A673 (cell line): ENCODE results near the gene CPED1. TPM values are rescaled to one million over a fixed set of nuclear protein-coding genes. Genes with fewer than 3 reads are reported as not detected.

Experiments
- BruUV-seq: library from RNA; stranded (reverse); fragments of 400-500 nt; replicated peaks from 2 replicates; lab custom pipeline; 2021; lab: Mats Ljungman, UMichigan
- CTCF ChIA-PET: fragments of 300-600 bp; sonication (Branson Sonifier 250); formaldehyde crosslinking; loops from one replicate; lab custom pipeline; 2022; ENCODE audit warnings: antibody characterized with exemption; lab: Charles Lee
- POLR2A ChIA-PET: fragments of 300-600 bp; sonication (Branson Sonifier 250); formaldehyde crosslinking; loops from one replicate; lab custom pipeline; 2022; ENCODE audit warnings: antibody characterized with exemption; ENCODE audit not compliant: low non-redundant PET; lab: Charles Lee
- DNase-seq: peaks from one replicate; pipeline ENCODE4 v3.0.0-alpha.2; 2015; ENCODE audit warnings: low spot score
- H3K27ac ChIP-seq: fragments of 200-600 bp; sonication (generic); 2 replicates; pipeline ENCODE4 v1.5.1; 2016; ENCODE audit warnings: mixed run types, low read depth, mild to moderate bottlenecking, mixed read lengths, antibody characterized with exemption, low read length; ENCODE audit not compliant: poor library complexity, severe bottlenecking
- H3K27me3 ChIP-seq: fragments of 200-600 bp; sonication (generic); replicated peaks from 2 replicates; pipeline ENCODE4 v1.6.1; 2017; ENCODE audit warnings: mixed run types, low read depth, mild to moderate bottlenecking, mixed read lengths, antibody characterized with exemption, low read length; ENCODE audit not compliant: insufficient read depth, poor library complexity
- H3K36me3 ChIP-seq: fragments of 200-600 bp; sonication (generic); 2 replicates; pipeline ENCODE4 v1.6.1; 2016; ENCODE audit warnings: mixed run types, mild to moderate bottlenecking, mixed read lengths, antibody characterized with exemption, low read length; ENCODE audit not compliant: insufficient read depth, poor library complexity, severe bottlenecking
- H3K4me1 ChIP-seq: fragments of 200-600 bp; sonication (generic); 2 replicates; pipeline ENCODE4 v1.6.1; 2017; ENCODE audit warnings: mixed run types, mild to moderate bottlenecking, mixed read lengths, antibody characterized with exemption, low read length; ENCODE audit not compliant: insufficient read depth, poor library complexity, severe bottlenecking
- H3K4me3 ChIP-seq: fragments of 200-600 bp; sonication (generic); 2 replicates; pipeline ENCODE4 v1.5.1; 2016; ENCODE audit warnings: low read depth, mixed run types, mild to moderate bottlenecking, mixed read lengths, low read length; ENCODE audit not compliant: poor library complexity, severe bottlenecking
- H3K9me3 ChIP-seq: fragments of 200-600 bp; sonication (generic); 2 replicates; pipeline ENCODE4 v1.6.1; 2016; ENCODE audit warnings: mixed run types, low read depth, mild to moderate bottlenecking, mixed read lengths, antibody characterized with exemption, low read length; ENCODE audit not compliant: poor library complexity, severe bottlenecking
- EZH2 ChIP-seq: fragments of 200-600 bp; sonication (generic); IDR thresholded peaks from 2 replicates; pipeline ENCODE4 v1.6.1; 2017; ENCODE audit warnings: borderline replicate concordance, low read depth, mild to moderate bottlenecking, mixed read lengths, antibody characterized with exemption, low read length; ENCODE audit not compliant: poor library complexity, severe bottlenecking
- intact Hi-C: fragments of 100-400 bp; cut with micrococcal nuclease; formaldehyde crosslinking; loops from one replicate; pipeline ENCODE4 v1.10.0; 2022; ENCODE audit not compliant: unreplicated experiment
- total RNA-seq: library from RNA; stranded (reverse); gene quantifications from 2 replicates; pipeline ENCODE4 v1.2.3, GENCODE V29; 2021
- TF ChIP-seq, protein P1 (sequence below): fragments of 300-800, 200-600 bp; sonication (generic); conservative IDR thresholded peaks from 2 replicates; pipeline ENCODE4 v1.5.1; 2017; ENCODE audit warnings: low read depth, mild to moderate bottlenecking, antibody characterized with exemption, low read length, moderate library complexity, mixed read lengths

Gene CPED1
- total RNA-seq, 1 experiment from 2014 or later: 0.15 TPM

DNA sequence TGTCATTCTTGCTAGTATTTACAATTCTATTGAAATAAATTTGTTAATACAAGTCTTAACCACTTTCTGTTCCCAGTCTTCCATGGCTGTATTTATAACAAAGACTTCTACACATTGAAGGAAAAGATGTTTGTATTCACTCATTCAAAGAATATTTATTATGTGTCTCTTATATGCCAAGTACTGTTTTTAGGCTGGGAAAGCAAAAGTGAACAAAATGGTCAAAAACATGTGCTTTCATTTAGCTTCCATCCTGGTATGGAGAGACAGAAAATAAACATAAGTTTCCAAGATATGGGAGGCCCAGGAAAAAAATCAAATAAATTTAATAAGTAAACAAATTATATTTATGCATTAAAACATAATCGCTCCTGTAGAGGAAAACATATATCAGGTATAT lies 22.9 kb downstream of the CPED1 start:
- Histone ChIP-seq H3K9me3 (no peaks in the 10 kb centered on the region), H3K4me1 (no peaks in the 10 kb centered on the region), H3K36me3 (no peaks in the 10 kb centered on the region), H3K4me3 (no peak overlapping the region), H3K27ac (no peak overlapping the region), H3K27me3 (no peaks in the 10 kb centered on the region)
- DNase-seq: no peak
- ChIA-PET POLR2A (no interaction called here), CTCF (no interaction called here)
- intact Hi-C loops: no loop called here
- BruUV-seq: no TSS peak
- no peak for TF ChIP-seq EZH2
- TF ChIP-seq, protein P1, sequence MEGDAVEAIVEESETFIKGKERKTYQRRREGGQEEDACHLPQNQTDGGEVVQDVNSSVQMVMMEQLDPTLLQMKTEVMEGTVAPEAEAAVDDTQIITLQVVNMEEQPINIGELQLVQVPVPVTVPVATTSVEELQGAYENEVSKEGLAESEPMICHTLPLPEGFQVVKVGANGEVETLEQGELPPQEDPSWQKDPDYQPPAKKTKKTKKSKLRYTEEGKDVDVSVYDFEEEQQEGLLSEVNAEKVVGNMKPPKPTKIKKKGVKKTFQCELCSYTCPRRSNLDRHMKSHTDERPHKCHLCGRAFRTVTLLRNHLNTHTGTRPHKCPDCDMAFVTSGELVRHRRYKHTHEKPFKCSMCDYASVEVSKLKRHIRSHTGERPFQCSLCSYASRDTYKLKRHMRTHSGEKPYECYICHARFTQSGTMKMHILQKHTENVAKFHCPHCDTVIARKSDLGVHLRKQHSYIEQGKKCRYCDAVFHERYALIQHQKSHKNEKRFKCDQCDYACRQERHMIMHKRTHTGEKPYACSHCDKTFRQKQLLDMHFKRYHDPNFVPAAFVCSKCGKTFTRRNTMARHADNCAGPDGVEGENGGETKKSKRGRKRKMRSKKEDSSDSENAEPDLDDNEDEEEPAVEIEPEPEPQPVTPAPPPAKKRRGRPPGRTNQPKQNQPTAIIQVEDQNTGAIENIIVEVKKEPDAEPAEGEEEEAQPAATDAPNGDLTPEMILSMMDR: no peak

DNA sequence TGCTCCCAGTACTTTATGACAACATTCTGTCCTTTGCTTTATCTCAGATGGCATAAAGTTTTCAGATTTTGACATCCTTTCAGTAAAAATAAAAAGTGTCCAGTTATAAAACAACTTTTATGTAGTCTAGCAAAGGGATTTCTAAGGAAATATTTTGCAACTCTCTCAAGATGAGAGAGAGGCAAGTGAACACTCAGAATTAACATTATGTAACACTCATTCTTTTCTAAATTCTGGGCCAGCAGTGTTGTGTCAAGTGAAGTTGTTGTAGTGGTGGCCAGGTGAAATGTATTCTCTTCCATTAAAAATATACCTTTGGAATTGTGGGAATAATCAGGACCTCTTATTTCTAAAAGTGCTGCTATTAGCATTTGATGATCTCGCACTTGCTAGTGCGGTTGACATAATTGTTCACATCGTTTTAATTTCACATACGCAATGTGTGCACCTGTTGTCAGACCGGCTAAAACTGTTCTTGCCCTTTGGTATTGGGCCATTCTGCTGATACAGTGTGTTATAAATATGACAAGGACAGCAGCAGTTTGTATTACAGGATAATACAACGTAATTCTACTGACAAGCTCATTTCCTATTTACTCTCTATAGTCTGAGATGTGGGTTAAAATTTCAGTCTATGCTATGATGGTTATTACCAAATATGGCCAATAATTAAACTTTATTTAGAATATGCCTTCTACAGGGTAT lies 23.8 kb downstream of the CPED1 start:
- no peak for DNase-seq
- ChIA-PET POLR2A (no interaction called here), CTCF (no interaction called here)
- H3K9me3 ChIP-seq: no peaks in the 10 kb centered on the region
- H3K36me3 ChIP-seq: no peaks in the 10 kb centered on the region
- BruUV-seq: no TSS peak
- intact Hi-C loops: no loop called here
- no peak overlapping the region for H3K27ac ChIP-seq
- no peak for TF ChIP-seq EZH2
- TF ChIP-seq, protein P1: no peak
- H3K4me3 ChIP-seq: no peak overlapping the region
- H3K4me1 ChIP-seq: no peaks in the 10 kb centered on the region
- no peaks in the 10 kb centered on the region for H3K27me3 ChIP-seq

DNA sequence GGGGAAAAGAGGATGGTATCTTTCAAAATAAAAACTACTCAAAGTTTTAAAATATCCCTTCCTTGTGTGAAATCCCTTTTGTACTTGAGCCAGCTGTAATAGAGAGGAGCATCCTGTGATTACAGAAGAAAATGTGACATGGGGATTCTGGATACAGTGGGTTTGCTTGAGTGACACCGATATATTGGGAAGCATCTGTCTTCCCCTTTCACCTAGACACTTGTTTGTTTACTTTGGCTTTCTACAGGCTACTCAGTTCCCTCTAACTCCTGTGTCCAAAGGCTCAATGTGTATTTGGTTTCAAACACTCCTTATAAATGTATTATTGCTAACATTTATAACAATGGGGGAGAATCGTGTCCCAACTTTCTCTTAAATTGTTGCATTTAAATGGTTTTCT lies 24.4 kb downstream of the CPED1 start:
- no peak for TF ChIP-seq EZH2
- TF ChIP-seq, protein P1: no peak
- no peaks in the 10 kb centered on the region for H3K27me3 ChIP-seq
- no peak overlapping the region for H3K27ac ChIP-seq
- H3K4me1 ChIP-seq: no peaks in the 10 kb centered on the region
- no peaks in the 10 kb centered on the region for H3K36me3 ChIP-seq
- no peak for DNase-seq
- POLR2A ChIA-PET: no interaction called here
- CTCF ChIA-PET: no interaction called here
- intact Hi-C loops: no loop called here
- no peak overlapping the region for H3K4me3 ChIP-seq
- H3K9me3 ChIP-seq: no peaks in the 10 kb centered on the region
- BruUV-seq: no TSS peak
